H9 (cell line): ENCODE results near the gene KRTAP10-5. TPM values are rescaled to one million over a fixed set of nuclear protein-coding genes. Genes with fewer than 3 reads are reported as not detected.

Source experiments
- DNase-seq: peaks from one replicate; pipeline ENCODE4 v3.0.0-alpha.2; 2017
- H2AFZ ChIP-seq: one replicate; pipeline ENCODE4 v1.6.1; 2013; ENCODE audit warnings: mild to moderate bottlenecking, low read length, control low read depth, moderate library complexity
- H2AK5ac ChIP-seq: 2 replicates; pipeline ENCODE4 v1.6.1; 2013; ENCODE audit warnings: low read length, control low read depth, mixed read lengths; ENCODE audit not compliant: insufficient read length
- H2BK120ac ChIP-seq: one replicate; pipeline ENCODE4 v1.6.1; 2013; ENCODE audit warnings: low read depth, mild to moderate bottlenecking, low read length, control low read depth, inconsistent platforms; ENCODE audit not compliant: poor library complexity, severe bottlenecking
- H2BK12ac ChIP-seq: 2 replicates; pipeline ENCODE4 v1.6.1; 2013; ENCODE audit warnings: low read length, control low read depth, mixed read lengths, low read depth; ENCODE audit not compliant: insufficient read length
- H2BK15ac ChIP-seq: 2 replicates; pipeline ENCODE4 v1.6.1; 2013; ENCODE audit warnings: low read depth, low read length, control low read depth
- H2BK20ac ChIP-seq: one replicate; pipeline ENCODE4 v1.6.1; 2013; ENCODE audit warnings: low read depth, mild to moderate bottlenecking, low read length, control low read depth, inconsistent platforms; ENCODE audit not compliant: poor library complexity, severe bottlenecking
- H2BK5ac ChIP-seq: 2 replicates; pipeline ENCODE4 v1.6.1; 2013; ENCODE audit warnings: low read length, control low read depth, mixed read lengths; ENCODE audit not compliant: insufficient read length
- H3K14ac ChIP-seq: 2 replicates; pipeline ENCODE4 v1.6.1; 2013; ENCODE audit warnings: low read length, control low read depth; ENCODE audit not compliant: insufficient read depth
- H3K18ac ChIP-seq: 2 replicates; pipeline ENCODE4 v1.6.1; 2013; ENCODE audit warnings: low read depth, mild to moderate bottlenecking, mixed read lengths, low read length, control low read depth; ENCODE audit not compliant: insufficient read length
- H3K23ac ChIP-seq: 2 replicates; pipeline ENCODE4 v1.6.1; 2013; ENCODE audit warnings: low read length, control low read depth, mixed read lengths, low read depth; ENCODE audit not compliant: insufficient read length
- H3K23me2 ChIP-seq: 2 replicates; pipeline ENCODE4 v1.6.1; 2013; ENCODE audit warnings: low read depth, mild to moderate bottlenecking, mixed read lengths, low read length, control low read depth; ENCODE audit not compliant: insufficient read length, poor library complexity, severe bottlenecking
- H3K27ac ChIP-seq: 2 replicates; pipeline ENCODE4 v1.5.1; 2013; ENCODE audit warnings: low read length, control low read depth, mixed read lengths, low read depth; ENCODE audit not compliant: insufficient read length
- H3K27me3 ChIP-seq: 2 replicates; pipeline ENCODE4 v1.6.1; 2013; ENCODE audit warnings: low read length, control low read depth, inconsistent platforms; ENCODE audit not compliant: insufficient read depth
- H3K4ac ChIP-seq: 2 replicates; pipeline ENCODE4 v1.6.1; 2013; ENCODE audit warnings: low read depth, mild to moderate bottlenecking, control low read depth, inconsistent platforms, low read length, moderate library complexity
- H3K4me1 ChIP-seq: 2 replicates; pipeline ENCODE4 v1.6.1; 2013; ENCODE audit warnings: low read length, control low read depth, inconsistent platforms; ENCODE audit not compliant: insufficient read depth
- H3K4me2 ChIP-seq: 2 replicates; pipeline ENCODE4 v1.6.1; 2013; ENCODE audit warnings: low read length, control low read depth, mixed read lengths; ENCODE audit not compliant: insufficient read length, insufficient read depth
- H3K56ac ChIP-seq: 2 replicates; pipeline ENCODE4 v1.6.1; 2013; ENCODE audit warnings: low read depth, mild to moderate bottlenecking, mixed read lengths, low read length, control low read depth; ENCODE audit not compliant: insufficient read length
- H3K79me1 ChIP-seq: 2 replicates; pipeline ENCODE4 v1.6.1; 2013; ENCODE audit warnings: low read depth, mild to moderate bottlenecking, moderate library complexity, low read length, control low read depth, inconsistent platforms; ENCODE audit not compliant: insufficient read depth, poor library complexity, severe bottlenecking
- H3K79me2 ChIP-seq: 2 replicates; pipeline ENCODE4 v1.6.1; 2013; ENCODE audit warnings: low read length, control low read depth, inconsistent platforms; ENCODE audit not compliant: insufficient read depth
- H3K9ac ChIP-seq: 2 replicates; pipeline ENCODE4 v1.6.1; 2013; ENCODE audit warnings: low read length, control low read depth, mixed read lengths; ENCODE audit not compliant: insufficient read length; ENCODE audit errors: extremely low read depth
- H3K9me3 ChIP-seq: one replicate; pipeline ENCODE4 v1.6.1; 2013; ENCODE audit warnings: low read depth, low read length, inconsistent platforms; ENCODE audit not compliant: control insufficient read depth
- H3T11ph ChIP-seq: one replicate; pipeline ENCODE4 v1.6.1; 2013; ENCODE audit warnings: mild to moderate bottlenecking, low read length, control low read depth, inconsistent platforms
- H4K20me1 ChIP-seq: one replicate; pipeline ENCODE4 v1.6.1; 2013; ENCODE audit not compliant: control insufficient read depth, insufficient read length, insufficient read depth
- H4K5ac ChIP-seq: 2 replicates; pipeline ENCODE4 v1.6.1; 2013; ENCODE audit warnings: low read depth, mild to moderate bottlenecking, mixed read lengths, low read length, control low read depth; ENCODE audit not compliant: insufficient read length
- H4K8ac ChIP-seq: replicated peaks from 2 replicates; pipeline ENCODE4 v1.6.1; 2013; ENCODE audit warnings: low read length, control low read depth, mixed read lengths, low read depth; ENCODE audit not compliant: insufficient read length
- H4K91ac ChIP-seq: 2 replicates; pipeline ENCODE4 v1.6.1; 2013; ENCODE audit warnings: low read depth, mild to moderate bottlenecking, moderate library complexity, mixed read lengths, low read length, control low read depth; ENCODE audit not compliant: insufficient read length
- H3K27ac Mint-ChIP-seq, 3 experiments: 2 replicates in 2 of 3; 3 replicates in 1 of 3; pipeline ENCODE4 v1.8.0; 2020 to 2021; ENCODE audit warnings: mixed read lengths in 3 of 3, mild to moderate bottlenecking in 1 of 3, moderate library complexity in 1 of 3
- H3K27me3 Mint-ChIP-seq: 2 replicates; pipeline ENCODE4 v1.8.0; 2021; ENCODE audit warnings: low read depth, mild to moderate bottlenecking, moderate library complexity, mixed read lengths
- H3K36me3 Mint-ChIP-seq, 3 experiments: 2 replicates in 2 of 3; 3 replicates in 1 of 3; pipeline ENCODE4 v1.8.0; 2020 to 2021; ENCODE audit warnings: low read depth in 3 of 3, mixed read lengths in 3 of 3; ENCODE audit not compliant: insufficient read depth in 1 of 3
- H3K4me1 Mint-ChIP-seq, 2 experiments: 2 replicates each; pipeline ENCODE4 v1.8.0; 2020; ENCODE audit warnings: mixed read lengths in 2 of 2
- H3K4me3 Mint-ChIP-seq, 2 experiments: 2 replicates in 1 of 2; 3 replicates in 1 of 2; pipeline ENCODE4 v1.8.0; 2020 to 2021; ENCODE audit warnings: mild to moderate bottlenecking in 2 of 2, mixed read lengths in 2 of 2, moderate library complexity in 1 of 2
- H3K9me3 Mint-ChIP-seq, 2 experiments: 2 replicates in 1 of 2; 3 replicates in 1 of 2; pipeline ENCODE4 v1.8.0; 2020; ENCODE audit warnings: mild to moderate bottlenecking in 2 of 2, mixed read lengths in 2 of 2, moderate library complexity in 1 of 2
- WGBS: extraction: QIAGEN DNeasy Blood & Tissue Kit; methylation state at CpG from one replicate; pipeline ENCODE4 v1.1.7; 2013; ENCODE audit warnings: missing lambda C conversion rate, low lambda C conversion rate, mixed read lengths; ENCODE audit not compliant: insufficient read length; ENCODE audit errors: extremely low coverage; 5-methylcytosine and 5-hydroxymethylcytosine counted together
- total RNA-seq: library from RNA; stranded (reverse); gene quantifications from 2 replicates; pipeline ENCODE4 v1.2.1, GENCODE V29; 2021
- TF ChIP-seq, protein P1 (sequence below): fragments of 200-600 bp; sonication (generic); conservative IDR thresholded peaks from 3 replicates; pipeline ENCODE4 v1.8.0; 2021; ENCODE audit warnings: antibody characterized with exemption, mild to moderate bottlenecking

The KRTAP10-5 gene
- total RNA-seq, 1 experiment from 2014 or later, result not detected

DNA sequence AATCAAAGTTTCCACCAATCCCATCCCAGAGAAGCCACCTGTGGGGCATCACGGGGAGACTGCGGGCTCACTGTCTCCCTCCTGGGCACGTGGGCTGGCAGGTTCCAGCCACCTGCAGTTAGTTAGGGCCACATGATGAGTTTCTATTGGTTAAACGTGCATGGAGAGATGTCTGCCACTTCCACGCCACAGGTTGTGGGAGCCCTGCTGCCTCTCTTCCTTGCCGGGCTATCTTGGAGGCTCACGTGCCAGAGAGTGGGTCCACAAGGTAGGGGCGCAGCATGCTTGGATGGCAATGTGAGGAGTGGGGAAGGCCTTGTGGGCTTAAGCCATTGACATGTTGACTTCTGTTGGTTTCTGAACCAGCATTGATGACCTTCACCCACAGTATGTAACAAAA, 23.5 kb upstream of the KRTAP10-5 start:
- Histone ChIP-seq H2BK12ac (no peak overlapping the region), H4K91ac (no peak overlapping the region), H3K27ac (no peak overlapping the region), H3K4ac (no peak overlapping the region), H3K4me2 (no peak overlapping the region), H2AFZ (no peak overlapping the region), H4K20me1 (no peaks in the 10 kb centered on the region), H2BK120ac (no peak overlapping the region), H2BK20ac (no peak overlapping the region), H3K23ac (no peak overlapping the region), H2BK5ac (no peak overlapping the region), H3K27me3 (no peaks in the 10 kb centered on the region), H3K79me1 (no peaks in the 10 kb centered on the region), H2BK15ac (no peak overlapping the region), H3T11ph (no peak overlapping the region), H3K56ac (no peak overlapping the region), H4K8ac (no peak overlapping the region), H3K23me2 (no peaks in the 10 kb centered on the region), H3K14ac (no peak overlapping the region), H3K9ac (no peak overlapping the region), H4K5ac (no peak overlapping the region), H3K18ac (no peak overlapping the region), H3K4me1 (no peaks in the 10 kb centered on the region), H3K79me2 (no peaks in the 10 kb centered on the region), H2AK5ac (no peak overlapping the region), H3K9me3 (no peaks in the 10 kb centered on the region)
- no CpG with 5 or more reads among the region's 8 CpGs for WGBS
- TF ChIP-seq, protein P1, sequence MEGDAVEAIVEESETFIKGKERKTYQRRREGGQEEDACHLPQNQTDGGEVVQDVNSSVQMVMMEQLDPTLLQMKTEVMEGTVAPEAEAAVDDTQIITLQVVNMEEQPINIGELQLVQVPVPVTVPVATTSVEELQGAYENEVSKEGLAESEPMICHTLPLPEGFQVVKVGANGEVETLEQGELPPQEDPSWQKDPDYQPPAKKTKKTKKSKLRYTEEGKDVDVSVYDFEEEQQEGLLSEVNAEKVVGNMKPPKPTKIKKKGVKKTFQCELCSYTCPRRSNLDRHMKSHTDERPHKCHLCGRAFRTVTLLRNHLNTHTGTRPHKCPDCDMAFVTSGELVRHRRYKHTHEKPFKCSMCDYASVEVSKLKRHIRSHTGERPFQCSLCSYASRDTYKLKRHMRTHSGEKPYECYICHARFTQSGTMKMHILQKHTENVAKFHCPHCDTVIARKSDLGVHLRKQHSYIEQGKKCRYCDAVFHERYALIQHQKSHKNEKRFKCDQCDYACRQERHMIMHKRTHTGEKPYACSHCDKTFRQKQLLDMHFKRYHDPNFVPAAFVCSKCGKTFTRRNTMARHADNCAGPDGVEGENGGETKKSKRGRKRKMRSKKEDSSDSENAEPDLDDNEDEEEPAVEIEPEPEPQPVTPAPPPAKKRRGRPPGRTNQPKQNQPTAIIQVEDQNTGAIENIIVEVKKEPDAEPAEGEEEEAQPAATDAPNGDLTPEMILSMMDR, result no peak
- H3K4me3 Mint-ChIP-seq, result no peak overlapping the region
- DNase-seq, result no peak
- peaks cover 0 to 1% (median 0%) of the 10 kb centered on the region in 3 experiments; a peak in 2 of 7 replicates for H3K36me3 Mint-ChIP-seq
- peaks cover 15 to 18% of the 10 kb centered on the region in 2 experiments for H3K4me1 Mint-ChIP-seq
- peaks cover 14% of the 10 kb centered on the region for H3K27me3 Mint-ChIP-seq
- H3K9me3 Mint-ChIP-seq, result peaks cover 2 to 3% of the 10 kb centered on the region in 2 experiments
- no peak overlapping the region for H3K27ac Mint-ChIP-seq
